Testis (tissue), 2 donors: ENCODE results near the gene TMEM98.

ENCODE experiments used
- POLR2A ChIP-seq: fragments of 450-650 bp; IDR thresholded peaks from one replicate; pipeline ENCODE4 v1.6.1; 2017; ENCODE audit warnings: antibody characterized with exemption, mild to moderate bottlenecking, moderate library complexity
- TF ChIP-seq, protein P1 (sequence below), 3 experiments: fragments of 450-650 bp in 2 of 3; fragments of 200-600 bp in 1 of 3; sonication (generic) in 1 of 3; IDR thresholded peaks; one replicate each; pipeline ENCODE4 v1.5.1; 2016 to 2019; ENCODE audit warnings: antibody characterized with exemption in 3 of 3, mild to moderate bottlenecking in 2 of 3, moderate library complexity in 1 of 3

DNA sequence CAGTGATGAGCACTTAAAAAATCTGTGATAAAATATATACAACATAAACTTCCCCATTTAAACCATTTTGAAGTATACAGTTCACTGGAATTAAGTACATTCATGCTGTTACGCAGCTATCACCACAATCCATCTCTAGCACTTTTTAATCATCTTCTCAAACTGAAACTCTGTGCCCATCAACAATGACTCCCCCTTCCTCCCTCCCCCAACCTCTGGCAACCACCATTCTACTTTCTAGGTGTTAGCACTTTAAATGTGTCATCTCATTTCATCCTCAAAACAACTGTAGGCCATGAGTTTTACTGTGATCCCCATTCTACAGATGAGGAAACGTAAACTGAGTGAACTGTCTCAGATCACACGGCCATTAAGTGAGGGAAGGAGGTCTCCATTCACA, 13.8 kb upstream of the TMEM98 start:
- TF ChIP-seq, protein P1, sequence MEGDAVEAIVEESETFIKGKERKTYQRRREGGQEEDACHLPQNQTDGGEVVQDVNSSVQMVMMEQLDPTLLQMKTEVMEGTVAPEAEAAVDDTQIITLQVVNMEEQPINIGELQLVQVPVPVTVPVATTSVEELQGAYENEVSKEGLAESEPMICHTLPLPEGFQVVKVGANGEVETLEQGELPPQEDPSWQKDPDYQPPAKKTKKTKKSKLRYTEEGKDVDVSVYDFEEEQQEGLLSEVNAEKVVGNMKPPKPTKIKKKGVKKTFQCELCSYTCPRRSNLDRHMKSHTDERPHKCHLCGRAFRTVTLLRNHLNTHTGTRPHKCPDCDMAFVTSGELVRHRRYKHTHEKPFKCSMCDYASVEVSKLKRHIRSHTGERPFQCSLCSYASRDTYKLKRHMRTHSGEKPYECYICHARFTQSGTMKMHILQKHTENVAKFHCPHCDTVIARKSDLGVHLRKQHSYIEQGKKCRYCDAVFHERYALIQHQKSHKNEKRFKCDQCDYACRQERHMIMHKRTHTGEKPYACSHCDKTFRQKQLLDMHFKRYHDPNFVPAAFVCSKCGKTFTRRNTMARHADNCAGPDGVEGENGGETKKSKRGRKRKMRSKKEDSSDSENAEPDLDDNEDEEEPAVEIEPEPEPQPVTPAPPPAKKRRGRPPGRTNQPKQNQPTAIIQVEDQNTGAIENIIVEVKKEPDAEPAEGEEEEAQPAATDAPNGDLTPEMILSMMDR (IDR thresholded peaks at IDR 0.05) = no peak
- no peak for TF ChIP-seq POLR2A
